GM10847 (cell line): Measurements from ENCODE around the gene ADGB.

Experiments used
- POLR2A ChIP-seq: IDR thresholded peaks from 2 replicates; pipeline ENCODE4 v1.6.1; 2011; ENCODE audit not compliant: insufficient read length; ENCODE audit errors: extremely low read depth

The ADGB gene

GRCh38 chr6:146840216-146840615, 241.4 kb downstream of the ADGB start:
- TF ChIP-seq POLR2A: no peak

GRCh38 chr6:146840641-146841040, 241.9 kb downstream of the ADGB start:
- no peak for TF ChIP-seq POLR2A

GRCh38 chr6:146847426-146847825, 248.7 kb downstream of the ADGB start:
- TF ChIP-seq POLR2A: no peak

- no peak for TF ChIP-seq POLR2A
These were observed 251.6 kb downstream of the ADGB start for GRCh38 chr6:146850238-146850896.

GRCh38 chr6:146850981-146851380, 252.2 kb downstream of the ADGB start:
- no peak for TF ChIP-seq POLR2A

GRCh38 chr6:146851837-146852236, 253.1 kb downstream of the ADGB start:
- TF ChIP-seq POLR2A: no peak

GRCh38 chr6:146855889-146856288, 257.1 kb downstream of the ADGB start:
- TF ChIP-seq POLR2A: no peak

- TF ChIP-seq POLR2A: no peak
These were observed 257.5 kb downstream of the ADGB start for GRCh38 chr6:146856296-146856695.

- no peak for TF ChIP-seq POLR2A
These were observed 258.6 kb downstream of the ADGB start for GRCh38 chr6:146857180-146857979.

- no peak for TF ChIP-seq POLR2A
These were observed 259.2 kb downstream of the ADGB start for GRCh38 chr6:146857980-146858347.

- TF ChIP-seq POLR2A: no peak
These were observed 260.4 kb downstream of the ADGB start for GRCh38 chr6:146859206-146859605.

GRCh38 chr6:146859795-146860495, 261.2 kb downstream of the ADGB start:
- no peak for TF ChIP-seq POLR2A

- no peak for TF ChIP-seq POLR2A
These were observed 261.8 kb downstream of the ADGB start for GRCh38 chr6:146860583-146860982.

- TF ChIP-seq POLR2A: no peak
These were observed 262.3 kb downstream of the ADGB start for GRCh38 chr6:146861029-146861563.

GRCh38 chr6:146861716-146862115, 262.9 kb downstream of the ADGB start:
- TF ChIP-seq POLR2A: no peak

GRCh38 chr6:146862508-146862919, 263.7 kb downstream of the ADGB start:
- TF ChIP-seq POLR2A: no peak
